PC-9 (cell line): ENCODE measurements around the gene KIF26B.

Experiments used
- EZH2 ChIP-seq: fragments of 200-600 bp; sonication (generic); IDR thresholded peaks from 2 replicates; pipeline ENCODE4 v1.8.0; 2017; ENCODE audit warnings: antibody characterized with exemption, low read depth
- TF ChIP-seq, protein P1 (sequence below): fragments of 200-600 bp; sonication (generic); conservative IDR thresholded peaks from 2 replicates; pipeline ENCODE4 v1.6.1; 2017; ENCODE audit warnings: mixed run types, antibody characterized with exemption, mild to moderate bottlenecking, moderate library complexity

DNA sequence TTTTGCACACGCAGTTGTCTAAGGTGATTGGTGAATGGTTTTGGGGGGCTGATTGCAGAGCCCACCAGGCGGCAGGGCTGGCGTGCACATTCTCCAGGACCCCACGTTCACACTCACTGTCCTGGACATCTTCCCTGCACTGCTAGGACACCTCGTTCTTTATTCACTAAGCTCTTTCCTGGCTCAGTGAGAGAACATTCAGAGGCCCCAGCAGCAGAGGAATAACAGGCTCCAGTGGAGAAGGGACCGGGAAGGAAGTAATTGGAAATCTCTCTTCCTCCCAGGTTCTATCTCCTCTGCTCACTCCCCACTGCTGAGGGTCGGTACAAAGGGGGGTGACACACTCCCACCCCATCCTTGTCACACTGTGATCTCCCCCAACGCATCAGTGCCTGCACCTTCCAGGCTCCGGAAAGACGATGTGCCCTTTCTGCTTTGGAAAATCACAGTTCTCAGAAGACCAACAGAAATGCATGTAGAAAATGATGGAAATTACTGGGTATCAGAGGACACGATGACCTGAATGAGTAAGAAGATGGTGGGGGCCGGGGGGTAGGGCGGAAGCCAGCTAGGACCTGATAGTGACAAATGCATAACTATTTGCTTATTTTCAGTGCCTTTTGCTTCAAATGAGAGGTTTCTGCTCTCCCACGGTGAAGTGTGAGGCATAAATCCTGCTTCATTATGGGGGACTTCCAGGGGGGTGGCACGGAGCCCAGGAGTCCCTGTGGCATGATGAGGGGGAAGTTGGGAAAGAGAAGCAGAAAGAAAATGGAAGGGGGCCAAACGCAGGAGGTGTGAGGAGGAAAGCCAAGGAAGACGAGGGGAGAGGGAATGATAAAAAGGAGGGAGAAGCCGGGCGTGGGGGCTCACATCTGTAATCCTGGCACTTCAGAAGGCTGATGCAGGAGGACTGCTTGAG lies 25.2 kb upstream of the KIF26B start:
- TF ChIP-seq, protein P1, sequence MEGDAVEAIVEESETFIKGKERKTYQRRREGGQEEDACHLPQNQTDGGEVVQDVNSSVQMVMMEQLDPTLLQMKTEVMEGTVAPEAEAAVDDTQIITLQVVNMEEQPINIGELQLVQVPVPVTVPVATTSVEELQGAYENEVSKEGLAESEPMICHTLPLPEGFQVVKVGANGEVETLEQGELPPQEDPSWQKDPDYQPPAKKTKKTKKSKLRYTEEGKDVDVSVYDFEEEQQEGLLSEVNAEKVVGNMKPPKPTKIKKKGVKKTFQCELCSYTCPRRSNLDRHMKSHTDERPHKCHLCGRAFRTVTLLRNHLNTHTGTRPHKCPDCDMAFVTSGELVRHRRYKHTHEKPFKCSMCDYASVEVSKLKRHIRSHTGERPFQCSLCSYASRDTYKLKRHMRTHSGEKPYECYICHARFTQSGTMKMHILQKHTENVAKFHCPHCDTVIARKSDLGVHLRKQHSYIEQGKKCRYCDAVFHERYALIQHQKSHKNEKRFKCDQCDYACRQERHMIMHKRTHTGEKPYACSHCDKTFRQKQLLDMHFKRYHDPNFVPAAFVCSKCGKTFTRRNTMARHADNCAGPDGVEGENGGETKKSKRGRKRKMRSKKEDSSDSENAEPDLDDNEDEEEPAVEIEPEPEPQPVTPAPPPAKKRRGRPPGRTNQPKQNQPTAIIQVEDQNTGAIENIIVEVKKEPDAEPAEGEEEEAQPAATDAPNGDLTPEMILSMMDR = no peak
- TF ChIP-seq EZH2 = no peak
